ENCODE measurements around the gene MAP3K4.

- TF ChIP-seq POLR2AphosphoS5 (IDR thresholded peaks at IDR 0.05; ENCODE audit: low read depth, low read length) (no peak), PAX5 (IDR thresholded peaks at IDR 0.05; ENCODE audit: insufficient read depth, low read length, severe bottlenecking) (no peak), POLR2A (IDR thresholded peaks at IDR 0.05; ENCODE audit: low read depth, low read length) (no peak), SPI1 (IDR thresholded peaks at IDR 0.05; ENCODE audit: low read depth, low read length) (no peak), TAF1 (IDR thresholded peaks at IDR 0.05; ENCODE audit: low read depth, low read length) (no peak), POU2F2 (IDR thresholded peaks at IDR 0.05; ENCODE audit: low read depth, low read length) (no peak)
These were observed 159.0 kb downstream of the MAP3K4 start for GRCh38 chr6:161150566-161150965.
